ENCODE results near the gene VTI1B. TPM values are rescaled to one million over a fixed set of nuclear protein-coding genes. Genes with fewer than 3 reads are reported as not detected.
"Not testable (repeated sequence)": the region's sequence is repeated elsewhere in the genome, so short reads cannot be mapped to it uniquely, and the experiment has no call there.

Gene VTI1B
- total RNA-seq, 1 donor from 2014 or later: 108 TPM

GRCh38 chr14:67609642-67610310 lies 64.7 kb downstream of the VTI1B start:
- Mint-ChIP-seq H3K27ac (ENCODE audit: unreplicated experiment) (peak overlapping the region; percentile 49), H3K27me3 (ENCODE audit: low read depth) (peaks cover 9% of the 10 kb centered on the region), H3K36me3 (ENCODE audit: low read depth) (no peaks in the 10 kb centered on the region), H3K4me1 (ENCODE audit: low read depth) (no peaks in the 10 kb centered on the region), H3K4me3 (ENCODE audit: unreplicated experiment) (no peak overlapping the region), H3K9me3 (ENCODE audit: low read depth) (no peaks in the 10 kb centered on the region)
- TF ChIP-seq CTCF (IDR thresholded peaks at IDR 0.05): no peak
- no peak for DNase-seq (ENCODE audit: low spot score)

- no peak overlapping the region for H3K27ac Mint-ChIP-seq (ENCODE audit: unreplicated experiment)
- no peak overlapping the region for H3K4me3 Mint-ChIP-seq (ENCODE audit: unreplicated experiment)
- TF ChIP-seq CTCF (IDR thresholded peaks at IDR 0.05): no peak
- peaks cover 9% of the 10 kb centered on the region for H3K27me3 Mint-ChIP-seq (ENCODE audit: low read depth)
- no peak for DNase-seq (ENCODE audit: low spot score)
- H3K4me1 Mint-ChIP-seq (ENCODE audit: low read depth): no peaks in the 10 kb centered on the region
- H3K36me3 Mint-ChIP-seq (ENCODE audit: low read depth): no peaks in the 10 kb centered on the region
- H3K9me3 Mint-ChIP-seq (ENCODE audit: low read depth): no peaks in the 10 kb centered on the region
Measured at GRCh38 chr14:67607646-67608045, 66.8 kb downstream of the VTI1B start.

GRCh38 chr14:67602995-67603545 lies 71.4 kb downstream of the VTI1B start:
- Mint-ChIP-seq H3K9me3 (ENCODE audit: low read depth) (no peaks in the 10 kb centered on the region), H3K27me3 (ENCODE audit: low read depth) (peaks cover 2% of the 10 kb centered on the region)

GRCh38 chr14:67602076-67602475 lies 72.4 kb downstream of the VTI1B start:
- Mint-ChIP-seq H3K27me3 (ENCODE audit: low read depth) (peaks cover 2% of the 10 kb centered on the region), H3K4me3 (ENCODE audit: unreplicated experiment) (no peak overlapping the region), H3K9me3 (ENCODE audit: low read depth) (no peaks in the 10 kb centered on the region), H3K27ac (ENCODE audit: unreplicated experiment) (no peak overlapping the region), H3K36me3 (ENCODE audit: low read depth) (no peaks in the 10 kb centered on the region), H3K4me1 (ENCODE audit: low read depth) (peaks cover 18% of the 10 kb centered on the region)
- no peak for DNase-seq (ENCODE audit: low spot score)
- no peak for TF ChIP-seq CTCF (IDR thresholded peaks at IDR 0.05)

More at GRCh38 chr14:67602995-67603545, 71.4 kb downstream of the VTI1B start:
- no peak for DNase-seq (ENCODE audit: low spot score)
- Mint-ChIP-seq H3K4me3 (ENCODE audit: unreplicated experiment) (no peak overlapping the region), H3K36me3 (ENCODE audit: low read depth) (no peaks in the 10 kb centered on the region), H3K4me1 (ENCODE audit: low read depth) (peaks cover 18% of the 10 kb centered on the region), H3K27ac (ENCODE audit: unreplicated experiment) (no peak overlapping the region)
- no peak for TF ChIP-seq CTCF (IDR thresholded peaks at IDR 0.05)

GRCh38 chr14:67600562-67600974 lies 73.9 kb downstream of the VTI1B start:
- peak overlapping the region; percentile 78 for H3K4me3 Mint-ChIP-seq (ENCODE audit: unreplicated experiment)
- not testable (repeated sequence) for DNase-seq (ENCODE audit: low spot score); H3K27me3 Mint-ChIP-seq (ENCODE audit: low read depth); H3K9me3 Mint-ChIP-seq (ENCODE audit: low read depth); H3K36me3 Mint-ChIP-seq (ENCODE audit: low read depth)
- H3K27ac Mint-ChIP-seq (ENCODE audit: unreplicated experiment): peak overlapping the region; percentile 94
- H3K4me1 Mint-ChIP-seq (ENCODE audit: low read depth): peaks cover 18% of the 10 kb centered on the region

All from chondrocyte (in vitro differentiated cells).